ENCODE measurements around the gene MAP1LC3A.
A peak's percentile ranks its signal among the peaks of the same experiment; 100 is the strongest.
"Not testable (repeated sequence)": the region's sequence is repeated elsewhere in the genome, so short reads cannot be mapped to it uniquely, and the experiment has no call there.

Gene MAP1LC3A

GRCh38 chr20:34558320-34559218 is at the start of gene MAP1LC3A:
MAP1LC3A (plus strand) TSS chr20:34558718; CDS start chr20:34558869, 151 bp downstream.
- in situ Hi-C loops (cut with HindIII; ENCODE audit: low pct_ligation_motif_present, low pct_unique_long_range_greater_than_20kb, low sequenced_read_pairs): no loop called here
- DNase-seq: peak; percentile 87

GRCh38 chr20:34510575-34510974 is 47.9 kb upstream of the MAP1LC3A start:
- in situ Hi-C loops (cut with HindIII; ENCODE audit: low pct_ligation_motif_present, low pct_unique_long_range_greater_than_20kb, low sequenced_read_pairs): no loop called here
- DNase-seq: no peak

- peak; percentile 66 for DNase-seq
- in situ Hi-C loops (cut with HindIII; ENCODE audit: low pct_ligation_motif_present, low pct_unique_long_range_greater_than_20kb, low sequenced_read_pairs): no loop called here
These were observed 46.6 kb upstream of the MAP1LC3A start for GRCh38 chr20:34511891-34512265.

- peak; percentile 67 for DNase-seq
- in situ Hi-C loops (cut with HindIII; ENCODE audit: low pct_ligation_motif_present, low pct_unique_long_range_greater_than_20kb, low sequenced_read_pairs): no loop called here
These were observed 46.1 kb upstream of the MAP1LC3A start for GRCh38 chr20:34512266-34512954.

GRCh38 chr20:34512955-34513419 is 45.5 kb upstream of the MAP1LC3A start:
- in situ Hi-C loops (cut with HindIII; ENCODE audit: low pct_ligation_motif_present, low pct_unique_long_range_greater_than_20kb, low sequenced_read_pairs): no loop called here
- DNase-seq: no peak

- DNase-seq; in situ Hi-C loops (cut with HindIII; ENCODE audit: low pct_ligation_motif_present, low pct_unique_long_range_greater_than_20kb, low sequenced_read_pairs): not testable (repeated sequence)
These were observed 44.5 kb upstream of the MAP1LC3A start for GRCh38 chr20:34514034-34514433.

- in situ Hi-C loops (cut with HindIII; ENCODE audit: low pct_ligation_motif_present, low pct_unique_long_range_greater_than_20kb, low sequenced_read_pairs): no loop called here
- DNase-seq: no peak
These were observed 43.5 kb upstream of the MAP1LC3A start for GRCh38 chr20:34514897-34515483.

- in situ Hi-C loops (cut with HindIII; ENCODE audit: low pct_ligation_motif_present, low pct_unique_long_range_greater_than_20kb, low sequenced_read_pairs): no loop called here
- peak; percentile 54 for DNase-seq
These were observed 42.9 kb upstream of the MAP1LC3A start for GRCh38 chr20:34515484-34516246.

GRCh38 chr20:34516247-34517113 is 42.0 kb upstream of the MAP1LC3A start, which contains the start of gene DYNLRB1:
DYNLRB1 (plus strand) TSS chr20:34516422; CDS start chr20:34516459, 37 bp downstream.
- in situ Hi-C loops (cut with HindIII; ENCODE audit: low pct_ligation_motif_present, low pct_unique_long_range_greater_than_20kb, low sequenced_read_pairs): no loop called here
- peak; percentile 96 for DNase-seq

- in situ Hi-C loops (cut with HindIII; ENCODE audit: low pct_ligation_motif_present, low pct_unique_long_range_greater_than_20kb, low sequenced_read_pairs): no loop called here
- no peak for DNase-seq
These were observed 41.4 kb upstream of the MAP1LC3A start for GRCh38 chr20:34517114-34517505.

- in situ Hi-C loops (cut with HindIII; ENCODE audit: low pct_ligation_motif_present, low pct_unique_long_range_greater_than_20kb, low sequenced_read_pairs); DNase-seq: not testable (repeated sequence)
These were observed 39.7 kb upstream of the MAP1LC3A start for GRCh38 chr20:34518863-34519262.

GRCh38 chr20:34519841-34520240 is 38.7 kb upstream of the MAP1LC3A start:
- DNase-seq; in situ Hi-C loops (cut with HindIII; ENCODE audit: low pct_ligation_motif_present, low pct_unique_long_range_greater_than_20kb, low sequenced_read_pairs): not testable (repeated sequence)

GRCh38 chr20:34522969-34523871 is 35.3 kb upstream of the MAP1LC3A start:
- in situ Hi-C loops (cut with HindIII; ENCODE audit: low pct_ligation_motif_present, low pct_unique_long_range_greater_than_20kb, low sequenced_read_pairs): no loop called here
- peak; percentile 57 for DNase-seq

- in situ Hi-C loops (cut with HindIII; ENCODE audit: low pct_ligation_motif_present, low pct_unique_long_range_greater_than_20kb, low sequenced_read_pairs): no loop called here
- no peak for DNase-seq
These were observed 34.1 kb upstream of the MAP1LC3A start for GRCh38 chr20:34524426-34524825.

- in situ Hi-C loops (cut with HindIII; ENCODE audit: low pct_ligation_motif_present, low pct_unique_long_range_greater_than_20kb, low sequenced_read_pairs): no loop called here
- DNase-seq: no peak
These were observed 33.2 kb upstream of the MAP1LC3A start for GRCh38 chr20:34525342-34525708.

- DNase-seq: peak; percentile 93
- in situ Hi-C loops (cut with HindIII; ENCODE audit: low pct_ligation_motif_present, low pct_unique_long_range_greater_than_20kb, low sequenced_read_pairs): no loop called here
These were observed 32.7 kb upstream of the MAP1LC3A start for GRCh38 chr20:34525709-34526416.
